ENCODE results near the gene FANK1.
"Not testable (repeated sequence)": the region's sequence is repeated elsewhere in the genome, so short reads cannot be mapped to it uniquely, and the experiment has no call there.

FANK1 gene

GRCh38 chr10:125955766-125956165 is 59.4 kb downstream of the FANK1 start:
- Mint-ChIP-seq H3K9me3 (peaks cover 5% of the 10 kb centered on the region), H3K27ac (no peak overlapping the region), H3K27me3 (peaks cover 2% of the 10 kb centered on the region), H3K4me3 (no peak overlapping the region), H3K36me3 (no peaks in the 10 kb centered on the region), H3K4me1 (no peaks in the 10 kb centered on the region)

GRCh38 chr10:125961743-125962142 is 65.4 kb downstream of the FANK1 start:
- Mint-ChIP-seq H3K4me1 (no peaks in the 10 kb centered on the region), H3K27ac (no peak overlapping the region), H3K4me3 (no peak overlapping the region), H3K27me3 (peaks cover 2% of the 10 kb centered on the region), H3K36me3 (no peaks in the 10 kb centered on the region), H3K9me3 (no peaks in the 10 kb centered on the region)

- Mint-ChIP-seq H3K4me1 (no peaks in the 10 kb centered on the region), H3K4me3 (no peak overlapping the region), H3K27ac (no peak overlapping the region), H3K36me3 (no peaks in the 10 kb centered on the region), H3K9me3 (no peaks in the 10 kb centered on the region), H3K27me3 (peaks cover 2% of the 10 kb centered on the region)
Measured at GRCh38 chr10:125962200-125962599, 65.8 kb downstream of the FANK1 start.

- Mint-ChIP-seq H3K4me3 (no peak overlapping the region), H3K36me3 (no peaks in the 10 kb centered on the region), H3K4me1 (no peaks in the 10 kb centered on the region), H3K9me3 (no peaks in the 10 kb centered on the region), H3K27me3 (peaks cover 4% of the 10 kb centered on the region), H3K27ac (no peak overlapping the region)
Measured at GRCh38 chr10:125964558-125964957, 68.2 kb downstream of the FANK1 start.

- no peaks in the 10 kb centered on the region for H3K9me3 Mint-ChIP-seq
- no peaks in the 10 kb centered on the region for H3K36me3 Mint-ChIP-seq
- no peak overlapping the region for H3K27ac Mint-ChIP-seq
- no peaks in the 10 kb centered on the region for H3K4me1 Mint-ChIP-seq
- H3K4me3 Mint-ChIP-seq: no peak overlapping the region
- H3K27me3 Mint-ChIP-seq: peaks cover 4% of the 10 kb centered on the region
Measured at GRCh38 chr10:125967533-125967932, 71.2 kb downstream of the FANK1 start.

GRCh38 chr10:125970077-125970630 is 73.8 kb downstream of the FANK1 start:
- not testable (repeated sequence) for H3K4me1 Mint-ChIP-seq, H3K4me3 Mint-ChIP-seq, H3K27me3 Mint-ChIP-seq, H3K9me3 Mint-ChIP-seq, H3K27ac Mint-ChIP-seq, H3K36me3 Mint-ChIP-seq

GRCh38 chr10:125976960-125977605 is 80.7 kb downstream of the FANK1 start:
- H3K4me3 Mint-ChIP-seq: no peak overlapping the region
- H3K27ac Mint-ChIP-seq: no peak overlapping the region
- no peaks in the 10 kb centered on the region for H3K4me1 Mint-ChIP-seq
- no peaks in the 10 kb centered on the region for H3K36me3 Mint-ChIP-seq
- no peaks in the 10 kb centered on the region for H3K9me3 Mint-ChIP-seq
- H3K27me3 Mint-ChIP-seq: peaks cover 8% of the 10 kb centered on the region

- H3K36me3 Mint-ChIP-seq: no peaks in the 10 kb centered on the region
- no peak overlapping the region for H3K4me3 Mint-ChIP-seq
- H3K27me3 Mint-ChIP-seq: peaks cover 8% of the 10 kb centered on the region
- H3K9me3 Mint-ChIP-seq: no peaks in the 10 kb centered on the region
- H3K4me1 Mint-ChIP-seq: no peaks in the 10 kb centered on the region
- H3K27ac Mint-ChIP-seq: no peak overlapping the region
Measured at GRCh38 chr10:125979976-125980375, 83.6 kb downstream of the FANK1 start.

- Mint-ChIP-seq H3K4me1 (no peaks in the 10 kb centered on the region), H3K9me3 (no peaks in the 10 kb centered on the region), H3K27me3 (peaks cover 8% of the 10 kb centered on the region), H3K4me3 (no peak overlapping the region), H3K36me3 (no peaks in the 10 kb centered on the region), H3K27ac (no peak overlapping the region)
Measured at GRCh38 chr10:125980521-125981035, 84.2 kb downstream of the FANK1 start.

- no peak overlapping the region for H3K27ac Mint-ChIP-seq
Measured at GRCh38 chr10:125982260-125982948, 86.0 kb downstream of the FANK1 start.

GRCh38 chr10:125983161-125983560 is 86.8 kb downstream of the FANK1 start:
- H3K36me3 Mint-ChIP-seq: no peaks in the 10 kb centered on the region

More at GRCh38 chr10:125982260-125982948, 86.0 kb downstream of the FANK1 start:
- Mint-ChIP-seq H3K36me3 (no peaks in the 10 kb centered on the region), H3K4me1 (no peaks in the 10 kb centered on the region), H3K9me3 (no peaks in the 10 kb centered on the region), H3K27me3 (peaks cover 4% of the 10 kb centered on the region), H3K4me3 (no peak overlapping the region)

GRCh38 chr10:125983656-125984055 is 87.3 kb downstream of the FANK1 start:
- H3K27me3 Mint-ChIP-seq: peaks cover 4% of the 10 kb centered on the region
- no peaks in the 10 kb centered on the region for H3K36me3 Mint-ChIP-seq
- H3K4me1 Mint-ChIP-seq: no peaks in the 10 kb centered on the region
- H3K4me3 Mint-ChIP-seq: no peak overlapping the region
- no peak overlapping the region for H3K27ac Mint-ChIP-seq
- no peaks in the 10 kb centered on the region for H3K9me3 Mint-ChIP-seq

More at GRCh38 chr10:125983161-125983560, 86.8 kb downstream of the FANK1 start:
- Mint-ChIP-seq H3K27ac (peak overlapping the region; percentile 24), H3K4me3 (no peak overlapping the region), H3K4me1 (no peaks in the 10 kb centered on the region), H3K9me3 (no peaks in the 10 kb centered on the region), H3K27me3 (peaks cover 4% of the 10 kb centered on the region)

- H3K27me3 Mint-ChIP-seq: peaks cover 3% of the 10 kb centered on the region
- H3K9me3 Mint-ChIP-seq: no peaks in the 10 kb centered on the region
- H3K4me3 Mint-ChIP-seq: no peak overlapping the region
- no peaks in the 10 kb centered on the region for H3K4me1 Mint-ChIP-seq
- H3K27ac Mint-ChIP-seq: no peak overlapping the region
- H3K36me3 Mint-ChIP-seq: no peaks in the 10 kb centered on the region
Measured at GRCh38 chr10:125984346-125984745, 88.0 kb downstream of the FANK1 start.

- Mint-ChIP-seq H3K27me3 (no peaks in the 10 kb centered on the region), H3K36me3 (no peaks in the 10 kb centered on the region), H3K9me3 (no peaks in the 10 kb centered on the region), H3K4me3 (no peak overlapping the region), H3K4me1 (no peaks in the 10 kb centered on the region), H3K27ac (no peak overlapping the region)
Measured at GRCh38 chr10:125984865-125985495, 88.6 kb downstream of the FANK1 start.

- H3K4me3 Mint-ChIP-seq: no peak overlapping the region
- H3K4me1 Mint-ChIP-seq: no peaks in the 10 kb centered on the region
- no peaks in the 10 kb centered on the region for H3K9me3 Mint-ChIP-seq
- H3K27ac Mint-ChIP-seq: no peak overlapping the region
- H3K36me3 Mint-ChIP-seq: no peaks in the 10 kb centered on the region
- H3K27me3 Mint-ChIP-seq: no peaks in the 10 kb centered on the region
Measured at GRCh38 chr10:125985557-125986240, 89.3 kb downstream of the FANK1 start.
